OCI-LY7 (cell line): ENCODE measurements around the gene RPL13. TPM values are rescaled to one million over a fixed set of nuclear protein-coding genes. Genes with fewer than 3 reads are reported as not detected.

Experiments
- BruUV-seq: library from RNA; stranded (reverse); fragments of 400-500 nt; replicated peaks from 2 replicates; lab custom pipeline; 2021; lab: Mats Ljungman, UMichigan
- CTCF ChIA-PET: fragments of 300-600 bp; sonication (Branson Sonifier 250); formaldehyde crosslinking; loops from one replicate; lab custom pipeline; 2022; ENCODE audit warnings: antibody characterized with exemption; ENCODE audit not compliant: unreplicated experiment; lab: Charles Lee
- POLR2A ChIA-PET: fragments of 300-600 bp; sonication (Branson Sonifier 250); formaldehyde crosslinking; loops from one replicate; lab custom pipeline; 2022; ENCODE audit warnings: antibody characterized with exemption; lab: Charles Lee
- DNase-seq: peaks from one replicate; pipeline ENCODE4 v3.0.0-alpha.2; 2015; ENCODE audit warnings: low spot score
- H2AFZ ChIP-seq: fragments of 200-600 bp; sonication (generic), shearing (Covaris generic); 2 replicates; pipeline ENCODE4 v1.6.1; 2014; ENCODE audit warnings: mild to moderate bottlenecking, antibody characterized with exemption, low read length, moderate library complexity
- H3K27ac ChIP-seq: fragments of 200-600 bp; sonication (generic); 2 replicates; pipeline ENCODE4 v1.5.1; 2014; ENCODE audit warnings: mixed run types, low read depth, mild to moderate bottlenecking, moderate library complexity, low read length, inconsistent platforms; ENCODE audit not compliant: poor library complexity, severe bottlenecking
- H3K36me3 ChIP-seq: fragments of 200-600 bp; sonication (generic); 2 replicates; pipeline ENCODE4 v1.6.1; 2014; ENCODE audit warnings: mild to moderate bottlenecking, antibody characterized with exemption, low read length, moderate library complexity, mixed read lengths; ENCODE audit not compliant: insufficient read depth
- H3K4me1 ChIP-seq: fragments of 200-600 bp; sonication (generic); 2 replicates; pipeline ENCODE4 v1.5.1; 2014; ENCODE audit warnings: mild to moderate bottlenecking, low read length; ENCODE audit not compliant: insufficient read depth, poor library complexity, severe bottlenecking
- H3K4me2 ChIP-seq: fragments of 200-600 bp; sonication (generic); 2 replicates; pipeline ENCODE4 v1.6.1; 2014; ENCODE audit warnings: mild to moderate bottlenecking, low read length
- H3K4me3 ChIP-seq: fragments of 200-600 bp; sonication (generic); 2 replicates; pipeline ENCODE4 v1.5.1; 2014; ENCODE audit warnings: mild to moderate bottlenecking, low read depth, low read length; ENCODE audit not compliant: poor library complexity, severe bottlenecking
- H3K79me2 ChIP-seq: fragments of 200-600 bp; sonication (generic); 2 replicates; pipeline ENCODE4 v1.6.1; 2016; ENCODE audit warnings: low read depth, mild to moderate bottlenecking, low read length, moderate library complexity, mixed read lengths; ENCODE audit not compliant: insufficient read depth
- H3K9me2 ChIP-seq: fragments of 200-600 bp; sonication (generic); 2 replicates; pipeline ENCODE4 v1.6.1; 2016; ENCODE audit warnings: mild to moderate bottlenecking, low read length, mixed read lengths; ENCODE audit not compliant: insufficient read depth
- H3K9me3 ChIP-seq: fragments of 200-600 bp; sonication (generic); 2 replicates; pipeline ENCODE4 v1.6.1; 2014; ENCODE audit warnings: mild to moderate bottlenecking, mixed run types, low read length, mixed read lengths
- H4K20me1 ChIP-seq: fragments of 200-600 bp; sonication (generic); 2 replicates; pipeline ENCODE4 v1.6.1; 2014; ENCODE audit warnings: mild to moderate bottlenecking, antibody characterized with exemption, low read length, moderate library complexity, mixed read lengths; ENCODE audit not compliant: insufficient read depth
- CTCF ChIP-seq: fragments of 200-600 bp; sonication (generic); conservative IDR thresholded peaks from 2 replicates; pipeline ENCODE4 v1.5.1; 2014; ENCODE audit warnings: mild to moderate bottlenecking, antibody characterized with exemption, low read length, moderate library complexity, mixed read lengths
- EZH2phosphoT487 ChIP-seq: fragments of 200-600 bp; sonication (generic); IDR thresholded peaks from 2 replicates; pipeline ENCODE4 v1.6.1; 2018; ENCODE audit warnings: low read depth, borderline replicate concordance, mild to moderate bottlenecking, mixed run types, antibody characterized with exemption, low read length, moderate library complexity, mixed read lengths
- intact Hi-C: fragments of 100-400 bp; cut with micrococcal nuclease; formaldehyde crosslinking; loops from one replicate; pipeline ENCODE4 v1.10.0; 2022; ENCODE audit not compliant: unreplicated experiment
- total RNA-seq, 2 experiments: library from RNA; depleted of rRNA in 1 of 2; stranded (reverse); fragments of >200 nt in 1 of 2; shearing (Covaris generic) in 1 of 2; gene quantifications; 2 replicates each; pipeline ENCODE4 v1.2.3, GENCODE V29; 2014 to 2022

Gene RPL13
- total RNA-seq, 2 experiments from 2014 or later: 2,928 to 9,791 TPM

DNA sequence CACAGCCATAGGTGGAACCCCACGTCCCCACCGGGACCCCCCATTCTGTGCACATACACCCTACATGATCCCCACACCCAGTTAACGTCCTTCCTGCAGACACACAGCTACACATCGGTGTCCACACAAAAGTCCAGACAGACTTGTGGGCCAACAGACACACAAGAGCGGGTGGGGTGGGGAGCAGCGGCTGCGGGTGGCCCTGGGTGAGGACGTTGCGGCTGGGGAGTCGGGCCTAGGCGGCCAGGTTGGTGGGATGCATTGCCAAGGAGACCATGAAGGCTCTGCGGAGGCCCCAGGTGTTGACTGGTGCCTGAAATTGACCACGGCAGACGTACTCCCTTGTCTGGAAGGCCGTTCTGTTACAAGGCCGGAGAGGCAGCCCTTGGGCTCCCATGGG, 44.3 kb downstream of the RPL13 start:
- intact Hi-C loops: no loop called here
- H3K27ac ChIP-seq: no peak overlapping the region
- TF ChIP-seq EZH2phosphoT487: no peak
- no peak for TF ChIP-seq CTCF
- no peaks in the 10 kb centered on the region for H3K9me2 ChIP-seq
- no peak overlapping the region for H3K4me3 ChIP-seq
- H3K4me2 ChIP-seq: no peak overlapping the region
- H3K4me1 ChIP-seq: no peaks in the 10 kb centered on the region
- no peaks in the 10 kb centered on the region for H3K9me3 ChIP-seq
- no peaks in the 10 kb centered on the region for H4K20me1 ChIP-seq
- CTCF ChIA-PET: no interaction called here
- no peak for DNase-seq
- no TSS peak for BruUV-seq
- H3K79me2 ChIP-seq: no peaks in the 10 kb centered on the region
- POLR2A ChIA-PET: no interaction called here
- no peaks in the 10 kb centered on the region for H3K36me3 ChIP-seq
- H2AFZ ChIP-seq: no peak overlapping the region

GRCh38 chr16:89605186-89605970, 44.9 kb downstream of the RPL13 start:
- intact Hi-C loops: no loop called here
- POLR2A ChIA-PET: no interaction called here
- no peaks in the 10 kb centered on the region for H4K20me1 ChIP-seq
- no peaks in the 10 kb centered on the region for H3K9me2 ChIP-seq
- no peak overlapping the region for H2AFZ ChIP-seq
- no peaks in the 10 kb centered on the region for H3K79me2 ChIP-seq
- H3K36me3 ChIP-seq: no peaks in the 10 kb centered on the region
- no peak overlapping the region for H3K27ac ChIP-seq
- H3K4me1 ChIP-seq: no peaks in the 10 kb centered on the region
- no peak for DNase-seq
- CTCF ChIA-PET: no interaction called here
- TF ChIP-seq EZH2phosphoT487 (no peak), CTCF (no peak)
- no TSS peak for BruUV-seq
- H3K4me2 ChIP-seq: no peak overlapping the region
- H3K9me3 ChIP-seq: no peaks in the 10 kb centered on the region
- no peak overlapping the region for H3K4me3 ChIP-seq

- no peak for DNase-seq
- Histone ChIP-seq H3K9me2 (no peaks in the 10 kb centered on the region), H3K36me3 (no peaks in the 10 kb centered on the region), H3K27ac (no peak overlapping the region), H3K9me3 (no peaks in the 10 kb centered on the region), H3K4me3 (no peak overlapping the region), H4K20me1 (no peaks in the 10 kb centered on the region), H3K4me2 (no peak overlapping the region), H2AFZ (no peak overlapping the region), H3K4me1 (no peaks in the 10 kb centered on the region), H3K79me2 (no peaks in the 10 kb centered on the region)
- BruUV-seq: no TSS peak
- ChIA-PET CTCF (no interaction called here), POLR2A (no interaction called here)
- TF ChIP-seq EZH2phosphoT487: no peak
- intact Hi-C loops: no loop called here
These were observed 45.5 kb downstream of the RPL13 start for GRCh38 chr16:89606006-89606405.
